PC-3 (cell line): ENCODE measurements around the gene UBN2.

Source experiments
- EZH2 ChIP-seq: fragments of 300-600 bp; sonication (generic); IDR thresholded peaks from one replicate; pipeline ENCODE4 v1.6.1; 2017; ENCODE audit warnings: antibody characterized with exemption, mild to moderate bottlenecking, low read length; ENCODE audit not compliant: unreplicated experiment
- EZH2phosphoT487 ChIP-seq: fragments of 300-600 bp; sonication (generic); IDR thresholded peaks from 2 replicates; pipeline ENCODE4 v1.6.1; 2018; ENCODE audit warnings: mild to moderate bottlenecking, antibody characterized with exemption, low read length, borderline replicate concordance
- TF ChIP-seq, protein P1 (sequence below): fragments of 300-600 bp; sonication (generic); conservative IDR thresholded peaks from 2 replicates; pipeline ENCODE4 v1.5.1; 2017; ENCODE audit warnings: antibody characterized with exemption, low read depth, mild to moderate bottlenecking, low read length

DNA sequence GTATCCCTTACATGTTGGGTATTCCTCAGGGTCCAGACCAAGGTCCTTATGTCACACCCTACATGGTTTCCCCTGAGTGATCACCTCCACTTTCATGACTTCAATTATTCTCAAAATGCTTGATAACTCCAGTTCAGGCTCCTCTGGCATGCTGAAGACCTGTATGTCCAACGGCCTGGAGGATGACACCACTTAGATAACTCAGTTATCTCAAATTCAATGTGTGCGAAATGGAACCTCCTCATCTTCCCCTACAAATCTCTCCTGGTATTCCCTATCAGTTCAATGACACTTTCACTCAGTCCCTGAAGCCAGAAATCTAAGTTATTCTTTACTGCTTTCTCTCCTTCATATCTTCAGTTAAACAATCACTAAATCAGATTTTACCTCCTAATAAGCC lies 120.0 kb downstream of the UBN2 start:
- TF ChIP-seq, protein P1, sequence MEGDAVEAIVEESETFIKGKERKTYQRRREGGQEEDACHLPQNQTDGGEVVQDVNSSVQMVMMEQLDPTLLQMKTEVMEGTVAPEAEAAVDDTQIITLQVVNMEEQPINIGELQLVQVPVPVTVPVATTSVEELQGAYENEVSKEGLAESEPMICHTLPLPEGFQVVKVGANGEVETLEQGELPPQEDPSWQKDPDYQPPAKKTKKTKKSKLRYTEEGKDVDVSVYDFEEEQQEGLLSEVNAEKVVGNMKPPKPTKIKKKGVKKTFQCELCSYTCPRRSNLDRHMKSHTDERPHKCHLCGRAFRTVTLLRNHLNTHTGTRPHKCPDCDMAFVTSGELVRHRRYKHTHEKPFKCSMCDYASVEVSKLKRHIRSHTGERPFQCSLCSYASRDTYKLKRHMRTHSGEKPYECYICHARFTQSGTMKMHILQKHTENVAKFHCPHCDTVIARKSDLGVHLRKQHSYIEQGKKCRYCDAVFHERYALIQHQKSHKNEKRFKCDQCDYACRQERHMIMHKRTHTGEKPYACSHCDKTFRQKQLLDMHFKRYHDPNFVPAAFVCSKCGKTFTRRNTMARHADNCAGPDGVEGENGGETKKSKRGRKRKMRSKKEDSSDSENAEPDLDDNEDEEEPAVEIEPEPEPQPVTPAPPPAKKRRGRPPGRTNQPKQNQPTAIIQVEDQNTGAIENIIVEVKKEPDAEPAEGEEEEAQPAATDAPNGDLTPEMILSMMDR: no peak
- TF ChIP-seq EZH2phosphoT487 (no peak), EZH2 (no peak)
